ENCODE results near the gene TNIK. TPM values are rescaled to one million over a fixed set of nuclear protein-coding genes. Genes with fewer than 3 reads are reported as not detected.

TNIK gene
- total RNA-seq, 4 donors from 2014 or later: 1.5 to 20.3 (median 7.7) TPM

- no peaks in the 10 kb centered on the region for H3K27me3 ChIP-seq
- H3K36me3 ChIP-seq: no peaks in the 10 kb centered on the region
- no peak for DNase-seq
- no peak overlapping the region for H3K4me3 ChIP-seq
- no peaks in the 10 kb centered on the region for H3K4me1 ChIP-seq
- TF ChIP-seq CTCF (IDR thresholded peaks at IDR 0.05) (no peak), POLR2A (IDR thresholded peaks at IDR 0.05) (no peak)
- intact Hi-C loops (cut with DNase I; ENCODE audit: low total_unique reads): no loop called here
- H3K9me3 ChIP-seq: no peaks in the 10 kb centered on the region
- H3K27ac ChIP-seq: no peak overlapping the region
Observed at GRCh38 chr3:171189394-171190080, 270.7 kb downstream of the TNIK start.

GRCh38 chr3:171187706-171188290 is 272.4 kb downstream of the TNIK start:
- intact Hi-C loops (cut with DNase I; ENCODE audit: low total_unique reads): no loop called here
- TF ChIP-seq POLR2A (IDR thresholded peaks at IDR 0.05) (no peak), CTCF (IDR thresholded peaks at IDR 0.05) (peak; percentile 15 to 52 (median 32))
- Histone ChIP-seq H3K27ac (no peak overlapping the region), H3K9me3 (no peaks in the 10 kb centered on the region), H3K36me3 (no peaks in the 10 kb centered on the region), H3K4me1 (no peaks in the 10 kb centered on the region), H3K4me3 (no peak overlapping the region), H3K27me3 (no peaks in the 10 kb centered on the region)
- no peak for DNase-seq

GRCh38 chr3:171186817-171187500 is 273.2 kb downstream of the TNIK start:
- intact Hi-C loops (cut with DNase I; ENCODE audit: low total_unique reads): no loop called here
- H3K4me1 ChIP-seq: no peaks in the 10 kb centered on the region
- H3K36me3 ChIP-seq: no peaks in the 10 kb centered on the region
- no peak for TF ChIP-seq CTCF (IDR thresholded peaks at IDR 0.05)
- no peak for TF ChIP-seq POLR2A (IDR thresholded peaks at IDR 0.05)
- no peak overlapping the region for H3K4me3 ChIP-seq
- no peak overlapping the region for H3K27ac ChIP-seq
- no peaks in the 10 kb centered on the region for H3K9me3 ChIP-seq
- DNase-seq: no peak
- H3K27me3 ChIP-seq: no peaks in the 10 kb centered on the region

GRCh38 chr3:171186383-171186782 is 273.8 kb downstream of the TNIK start:
- TF ChIP-seq CTCF (IDR thresholded peaks at IDR 0.05): no peak
- no peak for TF ChIP-seq POLR2A (IDR thresholded peaks at IDR 0.05)
- intact Hi-C loops (cut with DNase I; ENCODE audit: low total_unique reads): no loop called here
- Histone ChIP-seq H3K4me1 (no peaks in the 10 kb centered on the region), H3K4me3 (no peak overlapping the region), H3K27ac (no peak overlapping the region), H3K36me3 (no peaks in the 10 kb centered on the region), H3K27me3 (no peaks in the 10 kb centered on the region), H3K9me3 (no peaks in the 10 kb centered on the region)
- DNase-seq: no peak

- no peaks in the 10 kb centered on the region for H3K9me3 ChIP-seq
- no peak for DNase-seq
- intact Hi-C loops (cut with DNase I; ENCODE audit: low total_unique reads): no loop called here
- H3K27ac ChIP-seq: no peak overlapping the region
- no peaks in the 10 kb centered on the region for H3K36me3 ChIP-seq
- no peaks in the 10 kb centered on the region for H3K4me1 ChIP-seq
- TF ChIP-seq CTCF (IDR thresholded peaks at IDR 0.05): no peak
- no peak for TF ChIP-seq POLR2A (IDR thresholded peaks at IDR 0.05)
- H3K27me3 ChIP-seq: no peaks in the 10 kb centered on the region
- H3K4me3 ChIP-seq: no peak overlapping the region
Observed at GRCh38 chr3:171185959-171186358, 274.2 kb downstream of the TNIK start.

Measured in uterus (tissue), 4 donors.